PFSK-1 (cell line): Measurements from ENCODE around the gene ZNF330.

Experiments used
- SIN3A ChIP-seq: IDR thresholded peaks from 2 replicates; pipeline ENCODE4 v1.6.1; 2012; ENCODE audit warnings: mild to moderate bottlenecking, low read length, moderate library complexity, borderline replicate concordance; ENCODE audit not compliant: insufficient read depth
- TF ChIP-seq, protein P1 (sequence below), 2 experiments: IDR thresholded peaks; 2 replicates each; pipeline versions ENCODE4 v1.6.1 to v1.8.0; 2011 to 2012; ENCODE audit warnings: low read depth in 2 of 2, low read length in 2 of 2, control low read depth in 1 of 2, inconsistent platforms in 1 of 2, mild to moderate bottlenecking in 1 of 2, moderate library complexity in 1 of 2; ENCODE audit not compliant: insufficient read depth in 1 of 2

DNA sequence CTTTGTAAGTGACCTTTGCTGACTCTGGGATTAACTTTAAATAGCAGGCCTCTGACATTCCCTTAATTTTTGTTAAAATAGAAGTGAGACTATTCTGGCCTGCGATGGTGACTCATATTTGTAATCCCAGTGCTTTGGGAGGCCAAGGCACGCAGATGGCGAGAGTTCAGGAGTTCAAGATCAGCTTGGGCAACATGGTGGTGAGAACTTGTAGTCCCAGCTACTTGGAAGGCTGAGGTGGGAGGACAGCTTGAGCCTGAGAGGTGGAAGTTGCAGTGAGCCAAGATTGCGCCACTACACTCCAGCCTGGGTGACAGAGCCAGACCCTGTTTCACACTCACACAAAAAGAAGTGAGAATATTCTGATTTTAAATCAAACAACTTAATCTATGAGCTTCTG, 27.3 kb downstream of the ZNF330 start:
- TF ChIP-seq SIN3A = no peak
- TF ChIP-seq, protein P1, sequence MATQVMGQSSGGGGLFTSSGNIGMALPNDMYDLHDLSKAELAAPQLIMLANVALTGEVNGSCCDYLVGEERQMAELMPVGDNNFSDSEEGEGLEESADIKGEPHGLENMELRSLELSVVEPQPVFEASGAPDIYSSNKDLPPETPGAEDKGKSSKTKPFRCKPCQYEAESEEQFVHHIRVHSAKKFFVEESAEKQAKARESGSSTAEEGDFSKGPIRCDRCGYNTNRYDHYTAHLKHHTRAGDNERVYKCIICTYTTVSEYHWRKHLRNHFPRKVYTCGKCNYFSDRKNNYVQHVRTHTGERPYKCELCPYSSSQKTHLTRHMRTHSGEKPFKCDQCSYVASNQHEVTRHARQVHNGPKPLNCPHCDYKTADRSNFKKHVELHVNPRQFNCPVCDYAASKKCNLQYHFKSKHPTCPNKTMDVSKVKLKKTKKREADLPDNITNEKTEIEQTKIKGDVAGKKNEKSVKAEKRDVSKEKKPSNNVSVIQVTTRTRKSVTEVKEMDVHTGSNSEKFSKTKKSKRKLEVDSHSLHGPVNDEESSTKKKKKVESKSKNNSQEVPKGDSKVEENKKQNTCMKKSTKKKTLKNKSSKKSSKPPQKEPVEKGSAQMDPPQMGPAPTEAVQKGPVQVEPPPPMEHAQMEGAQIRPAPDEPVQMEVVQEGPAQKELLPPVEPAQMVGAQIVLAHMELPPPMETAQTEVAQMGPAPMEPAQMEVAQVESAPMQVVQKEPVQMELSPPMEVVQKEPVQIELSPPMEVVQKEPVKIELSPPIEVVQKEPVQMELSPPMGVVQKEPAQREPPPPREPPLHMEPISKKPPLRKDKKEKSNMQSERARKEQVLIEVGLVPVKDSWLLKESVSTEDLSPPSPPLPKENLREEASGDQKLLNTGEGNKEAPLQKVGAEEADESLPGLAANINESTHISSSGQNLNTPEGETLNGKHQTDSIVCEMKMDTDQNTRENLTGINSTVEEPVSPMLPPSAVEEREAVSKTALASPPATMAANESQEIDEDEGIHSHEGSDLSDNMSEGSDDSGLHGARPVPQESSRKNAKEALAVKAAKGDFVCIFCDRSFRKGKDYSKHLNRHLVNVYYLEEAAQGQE (IDR thresholded peaks at IDR 0.05; ENCODE audit: insufficient read depth in 1 of 2, low read depth in 2 of 2, low read length in 2 of 2) = no peak
